Sigmoid colon (tissue), 4 donors: ENCODE data around the gene EPOP.

Source experiments
- CTCF ChIP-seq, 4 experiments: fragments of 450-650 bp in 3 of 4; fragments of 200-600 bp in 1 of 4; IDR thresholded peaks; one replicate each; pipeline ENCODE4 v1.5.1; 2016 to 2019; ENCODE audit warnings: antibody characterized with exemption in 4 of 4, mild to moderate bottlenecking in 3 of 4, moderate library complexity in 2 of 4
- EP300 ChIP-seq, 4 donors: sonication (generic); formaldehyde crosslinking; IDR thresholded peaks; one replicate each; pipeline ENCODE4 v1.6.1; 2017; ENCODE audit warnings: antibody characterized with exemption in 4 of 4
- POLR2A ChIP-seq, 2 donors: fragments of 450-650 bp; IDR thresholded peaks; one replicate each; pipeline ENCODE4 v1.6.1; 2016; ENCODE audit warnings: antibody characterized with exemption in 2 of 2, mild to moderate bottlenecking in 2 of 2, moderate library complexity in 2 of 2
- POLR2AphosphoS5 ChIP-seq, 4 donors: sonication (generic); formaldehyde crosslinking; IDR thresholded peaks; one replicate each; pipeline ENCODE4 v1.6.1; 2017; ENCODE audit warnings: antibody characterized with exemption in 4 of 4

GRCh38 chr17:38719943-38720641, 45.3 kb upstream of the EPOP start:
- TF ChIP-seq POLR2AphosphoS5 (IDR thresholded peaks at IDR 0.05), result no peak
- TF ChIP-seq CTCF (IDR thresholded peaks at IDR 0.05), result no peak
- no peak for TF ChIP-seq EP300 (IDR thresholded peaks at IDR 0.05)
- TF ChIP-seq POLR2A (IDR thresholded peaks at IDR 0.05), result no peak
